Endometrial microvascular endothelial cells (primary cell): Measurements from ENCODE around the gene MICAL3. TPM values are rescaled to one million over a fixed set of nuclear protein-coding genes. Genes with fewer than 3 reads are reported as not detected.
"Not testable (repeated sequence)": the region's sequence is repeated elsewhere in the genome, so short reads cannot be mapped to it uniquely, and the experiment has no call there.

ENCODE experiments used
- in situ Hi-C: cut with HindIII; loops from 2 replicates; pipeline ENCODE4 v1.10.0; 2017; ENCODE audit warnings: low sequenced_read_pairs, low pct_unique_long_range_greater_than_20kb; ENCODE audit errors: inconsistent ontology term
- total RNA-seq: library from RNA; depleted of rRNA; stranded (reverse); fragments of >200 nt; gene quantifications from one replicate; pipeline ENCODE4 v1.2.3, GENCODE V29; 2015; ENCODE audit errors: inconsistent ontology term

Gene MICAL3
- total RNA-seq, 1 donor from 2014 or later = 20.0 TPM

DNA sequence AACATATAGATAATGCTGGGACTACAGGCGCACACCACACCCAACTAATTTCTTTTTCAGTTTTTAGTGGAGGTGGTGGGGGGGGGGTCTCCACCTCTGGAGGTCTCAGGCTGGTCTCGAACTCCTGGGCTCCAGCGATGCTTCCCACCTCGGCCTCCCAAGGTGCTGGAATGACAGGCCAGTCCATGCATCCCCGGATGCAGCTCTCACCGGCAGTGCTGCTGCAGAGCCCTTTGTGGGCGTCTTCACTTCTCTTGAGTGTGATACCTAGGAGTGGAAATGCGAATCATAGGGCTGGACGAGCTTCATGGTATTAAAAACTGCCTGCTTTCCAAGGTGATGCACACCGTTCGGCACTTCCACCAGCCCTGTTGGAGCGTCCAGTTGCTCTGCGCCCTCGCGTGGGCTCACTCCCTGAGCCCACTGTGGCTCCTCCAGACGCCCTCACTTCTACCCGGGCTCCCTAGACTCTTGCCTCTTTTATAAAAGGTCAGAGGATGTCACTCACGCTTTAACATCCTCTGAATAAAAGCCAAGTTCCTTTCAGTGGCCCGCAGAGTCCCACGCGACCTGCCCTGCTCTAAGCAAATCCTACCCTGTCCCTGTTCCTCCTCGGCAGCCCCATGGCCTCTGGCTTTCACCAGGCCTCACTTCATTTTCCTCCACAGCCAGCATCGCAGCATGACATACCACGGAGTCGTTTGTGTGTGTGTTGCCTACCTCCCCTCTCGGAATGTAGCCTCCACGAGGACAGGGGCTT, 249.3 kb downstream of the MICAL3 start:
- in situ Hi-C loops = no loop called here

DNA sequence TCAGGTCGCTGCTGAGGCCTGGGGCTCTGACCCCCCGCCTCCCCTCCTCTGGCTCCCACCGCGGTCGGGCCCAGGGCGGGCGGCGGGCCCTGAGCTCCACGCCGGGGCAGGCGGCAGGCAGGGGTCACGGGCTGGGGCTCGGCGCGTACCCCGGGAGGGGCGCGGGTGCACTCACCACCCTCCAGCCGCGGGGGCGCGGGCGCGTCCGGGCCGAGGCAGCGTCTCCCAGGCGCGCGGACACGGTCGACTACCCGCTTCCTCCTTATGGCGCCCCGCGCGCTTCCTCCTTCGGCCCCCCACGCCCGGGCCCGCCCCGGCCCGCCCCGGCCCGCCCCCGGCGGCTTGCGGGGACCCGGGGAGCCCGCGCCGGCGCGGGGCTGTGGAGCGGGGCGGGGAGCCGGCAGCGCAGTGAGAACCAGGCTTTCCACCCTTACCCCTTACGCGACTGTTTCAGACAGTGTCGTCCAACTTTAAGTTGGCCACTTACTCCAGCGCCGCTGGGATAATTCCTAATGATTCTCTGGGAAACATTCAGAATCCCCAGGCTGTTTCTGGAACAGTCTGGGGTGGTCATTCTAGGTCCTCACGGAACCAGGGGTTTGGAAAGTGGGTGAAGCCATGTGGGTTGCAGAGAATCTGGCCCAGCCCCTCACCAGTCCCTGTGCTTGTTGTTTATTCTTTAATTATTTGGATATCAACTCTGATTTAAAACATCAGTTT, 250.0 kb downstream of the MICAL3 start, which contains the start of gene BID:
TSS of gene BID (minus strand) at position 264 of the 720 bp plus-strand sequence. CDS start 24,353 bp downstream, outside the sequence.
- in situ Hi-C loops = no loop called here

DNA sequence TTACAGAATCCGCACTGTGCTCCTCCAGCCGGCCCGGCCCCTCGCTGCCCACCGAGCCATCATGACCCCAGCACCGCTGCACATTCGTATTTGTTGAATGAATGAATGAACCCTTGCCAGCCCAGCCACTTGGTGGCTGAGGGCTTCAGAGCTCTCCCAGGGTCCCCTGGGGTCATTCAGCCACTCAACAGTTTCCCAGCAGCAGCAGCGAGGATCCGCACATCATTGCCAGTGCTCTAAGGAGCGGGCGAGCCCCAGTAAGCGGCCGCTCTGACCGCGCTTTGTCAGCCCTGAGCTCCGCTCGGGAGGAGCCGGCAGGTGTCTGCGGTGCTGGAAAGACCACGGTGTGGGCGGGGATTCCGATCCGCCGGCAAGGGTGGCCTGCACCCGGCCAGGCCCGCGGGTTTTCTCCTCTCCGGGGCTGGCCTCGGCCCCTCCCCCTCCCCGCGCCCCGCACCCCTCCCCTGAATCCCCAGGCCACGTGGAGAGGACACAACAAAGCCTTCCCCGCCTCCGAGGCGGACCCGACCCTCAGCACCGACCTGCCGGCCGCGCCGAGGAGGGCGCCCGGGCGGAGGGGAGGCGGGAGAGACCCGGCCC, 250.7 kb downstream of the MICAL3 start:
- in situ Hi-C loops = no loop called here

DNA sequence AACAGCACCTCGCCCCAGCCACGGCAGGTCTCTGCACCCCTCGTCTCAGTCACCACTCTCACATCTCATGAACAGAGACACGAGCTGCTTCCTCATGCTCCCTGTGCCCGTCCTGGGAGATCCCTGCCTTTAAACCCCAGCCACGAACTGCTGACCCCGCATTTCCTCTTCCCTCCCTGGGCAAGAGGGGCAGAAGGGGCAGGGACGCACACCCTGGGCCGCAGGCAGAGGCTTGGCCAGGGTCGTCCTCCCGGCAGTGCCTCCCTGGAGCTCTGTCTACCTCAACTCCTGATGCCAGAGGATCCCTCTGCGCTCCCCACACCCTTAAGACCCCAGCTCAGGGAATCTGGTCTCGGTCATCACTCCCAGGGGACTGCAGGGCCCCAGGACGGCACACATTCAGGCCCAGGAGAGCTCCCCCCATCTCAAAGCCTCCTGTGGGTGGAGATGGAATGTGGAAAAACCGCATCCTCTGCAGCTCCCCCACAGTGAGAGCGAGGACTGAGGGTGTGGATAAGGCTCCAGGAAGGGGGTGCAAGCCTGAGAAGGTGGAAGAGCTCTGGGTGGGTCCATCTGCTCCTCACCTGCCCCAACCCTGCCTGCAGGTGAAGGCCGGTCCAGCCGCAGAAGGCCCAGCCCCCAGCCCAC, 251.3 kb downstream of the MICAL3 start:
- in situ Hi-C loops = no loop called here

DNA sequence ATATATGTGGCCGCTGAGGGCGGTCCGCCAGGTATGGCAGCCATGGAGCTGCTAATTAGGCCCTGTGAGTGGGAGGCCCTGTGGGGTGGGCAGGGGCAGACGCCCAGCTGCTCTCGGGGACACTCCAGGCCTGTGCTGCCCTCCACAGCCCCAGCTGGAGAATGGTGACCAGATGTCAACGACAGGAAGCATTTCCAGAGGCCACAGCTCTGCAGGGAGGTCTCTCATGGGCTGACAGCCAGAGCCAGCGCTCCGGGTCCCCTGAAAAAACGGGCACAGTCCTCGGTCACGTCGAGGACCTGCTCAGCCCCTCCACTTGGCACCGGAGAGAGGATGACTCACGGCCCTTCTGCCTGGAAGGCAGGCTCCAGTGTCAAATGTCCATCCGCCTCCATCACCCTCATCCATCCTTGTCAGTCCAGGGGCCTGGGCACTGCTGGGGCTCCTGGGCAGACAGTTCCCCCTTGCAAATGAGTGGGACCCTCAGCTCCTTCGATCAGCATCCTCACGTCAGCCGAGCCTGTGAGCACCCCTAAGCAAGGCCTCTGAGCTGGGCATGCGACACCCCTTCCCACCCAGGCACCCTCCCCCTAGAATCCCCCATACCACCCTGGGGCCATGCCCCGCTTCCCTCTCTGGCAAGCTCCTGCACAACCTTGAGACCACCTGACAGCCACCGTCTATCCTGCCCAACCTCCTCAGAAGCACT, 252.0 kb downstream of the MICAL3 start:
- in situ Hi-C loops = no loop called here

DNA sequence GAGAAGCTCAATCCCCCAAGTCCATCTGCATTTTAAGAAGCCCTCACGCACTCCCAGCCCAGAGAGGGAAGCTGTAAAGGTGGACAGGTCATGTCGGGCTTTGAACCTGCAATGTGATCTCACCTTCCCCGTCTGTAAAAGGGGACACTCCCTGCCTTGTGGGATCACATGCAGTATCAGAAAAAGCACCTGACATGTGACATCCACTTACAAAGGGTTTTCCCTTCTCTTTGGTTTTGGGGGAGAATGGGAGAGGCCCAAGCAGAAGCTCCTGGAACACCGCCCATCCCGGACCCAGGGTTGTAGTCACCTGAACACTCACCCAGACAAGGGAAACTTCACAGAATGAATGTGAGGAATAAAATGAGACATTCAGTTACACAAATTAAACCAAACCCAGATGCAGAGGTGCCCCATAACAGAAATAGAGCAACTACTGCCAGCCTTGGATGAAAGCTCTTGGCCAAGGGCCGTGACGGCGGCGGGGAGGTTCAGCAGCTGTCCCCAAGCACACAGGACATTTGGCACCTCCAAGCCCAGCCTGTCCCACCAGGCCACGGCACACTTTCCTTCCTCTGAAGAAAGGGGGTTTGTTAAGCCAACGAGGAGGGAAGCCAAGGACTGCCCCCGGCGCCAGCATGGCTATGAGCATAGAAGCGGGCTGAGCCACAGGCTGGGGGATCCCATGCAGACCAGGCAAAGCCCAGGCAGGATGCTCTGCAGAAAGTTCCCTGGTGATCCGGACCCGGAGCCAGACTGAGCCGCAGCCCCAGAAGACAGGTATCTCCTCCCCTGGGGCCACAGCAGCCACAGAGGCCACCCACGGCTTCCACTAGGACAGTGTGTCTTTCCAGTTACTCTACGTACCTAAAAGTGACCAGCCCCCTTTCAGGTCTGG, 253.9 kb downstream of the MICAL3 start:
- in situ Hi-C loops = no loop called here

DNA sequence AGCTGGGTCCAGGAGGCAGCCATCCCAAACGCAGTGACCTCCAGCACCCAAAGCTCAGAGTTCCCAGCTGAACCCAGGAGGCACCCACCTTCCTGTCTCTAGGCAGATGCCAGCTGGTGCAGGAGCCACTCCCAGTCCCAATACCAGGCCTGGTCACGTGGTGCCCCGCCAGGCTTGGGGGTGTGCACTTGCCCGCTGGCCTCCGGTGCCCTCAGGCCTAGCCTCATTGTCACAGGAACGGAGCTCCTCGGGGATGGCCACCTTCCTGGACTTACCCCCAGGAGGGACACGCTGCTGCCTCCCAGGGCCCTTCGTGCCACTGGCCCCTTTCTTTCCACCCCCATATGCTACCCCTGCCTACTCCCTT, 254.7 kb downstream of the MICAL3 start:
- in situ Hi-C loops = no loop called here

DNA sequence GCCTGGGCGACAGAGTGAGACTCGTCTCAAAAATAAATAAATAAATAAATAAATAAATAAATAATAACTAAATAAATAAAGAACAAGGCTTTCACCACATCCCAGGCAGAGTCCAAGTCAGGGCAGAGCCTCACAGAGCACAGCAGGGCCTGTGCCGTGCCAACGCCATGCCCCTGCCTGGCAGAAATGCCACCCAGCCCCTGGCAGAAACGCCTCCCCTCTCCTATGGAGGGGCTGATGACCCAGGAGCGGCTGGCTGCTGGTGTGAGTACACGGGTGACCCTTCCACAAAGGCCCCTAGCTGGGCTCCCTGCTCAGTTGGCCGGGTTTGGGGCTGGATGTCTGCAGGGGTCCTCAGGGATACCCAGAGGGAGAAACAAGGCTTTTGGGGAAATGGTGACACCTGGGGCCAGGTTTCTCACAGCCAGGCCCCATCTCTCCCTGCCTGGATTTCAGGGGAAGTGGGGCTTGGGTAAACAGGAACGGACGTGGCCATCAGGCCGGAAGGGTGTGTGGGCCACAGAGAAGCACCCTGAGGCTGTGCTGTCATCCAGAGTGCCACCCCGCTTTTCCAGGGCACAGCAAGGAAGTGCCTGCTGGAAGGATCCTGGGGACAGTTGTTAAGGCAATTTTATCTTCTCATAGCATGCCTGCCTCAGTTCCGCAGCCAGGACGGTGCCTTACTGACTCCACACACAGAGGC, 255.2 kb downstream of the MICAL3 start:
- in situ Hi-C loops = no loop called here

DNA sequence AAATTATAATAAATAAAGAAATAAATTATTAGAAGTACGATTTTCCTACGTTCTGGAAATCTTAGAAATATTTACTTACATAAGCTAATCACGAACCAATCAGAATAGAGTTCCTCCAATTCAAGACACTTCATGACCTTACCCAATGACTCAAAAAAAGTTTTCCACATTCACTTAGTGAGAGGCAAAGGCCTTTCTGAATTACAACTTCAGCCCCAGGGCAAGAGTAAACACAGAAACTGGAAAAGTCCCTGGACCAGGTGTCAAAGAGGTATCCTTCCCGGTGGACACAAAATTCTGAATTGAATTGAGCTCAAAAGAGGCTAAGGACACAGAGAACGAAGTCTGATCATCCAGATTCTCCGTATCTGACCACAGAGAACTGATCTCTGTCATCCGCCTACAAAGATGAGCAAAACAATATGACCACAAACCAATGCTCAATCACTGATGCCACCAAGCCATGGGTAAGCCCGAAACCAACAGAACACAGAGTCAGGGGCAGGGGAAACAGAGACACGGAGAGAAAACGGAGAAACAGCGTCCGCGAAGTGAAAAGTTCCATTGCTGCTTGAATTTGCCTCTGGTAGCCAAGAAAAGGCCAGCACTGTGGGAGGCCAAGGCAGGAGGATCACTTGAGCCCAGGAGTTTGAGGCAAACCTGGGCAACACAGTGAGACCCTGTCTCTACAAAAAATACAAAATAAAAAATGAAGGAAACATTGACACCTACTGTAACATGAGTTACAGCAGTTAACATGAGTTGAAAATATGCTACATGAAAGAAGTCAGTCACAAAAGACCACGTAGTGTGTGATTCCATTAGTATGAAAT, 256.9 kb downstream of the MICAL3 start:
- in situ Hi-C loops = no loop called here

DNA sequence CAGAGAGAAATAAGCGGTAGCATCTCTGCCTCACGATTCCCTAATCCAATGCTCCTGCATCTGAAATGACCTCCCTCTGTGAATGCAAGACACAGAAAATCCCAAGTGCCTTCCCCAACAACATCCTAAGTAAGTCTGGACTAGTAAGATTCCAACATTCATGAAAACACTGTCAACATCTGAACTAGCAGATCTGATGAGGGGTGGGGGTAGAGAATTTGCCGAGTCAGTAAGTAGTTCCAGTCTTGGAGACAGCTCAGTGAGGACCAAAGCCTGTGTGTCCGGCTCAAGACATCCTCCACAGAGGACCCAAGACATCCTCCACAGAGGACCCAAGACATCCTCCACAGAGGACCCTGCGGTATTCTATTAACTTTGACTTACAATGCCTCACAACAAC, 259.5 kb downstream of the MICAL3 start:
- in situ Hi-C loops = not testable (repeated sequence)

DNA sequence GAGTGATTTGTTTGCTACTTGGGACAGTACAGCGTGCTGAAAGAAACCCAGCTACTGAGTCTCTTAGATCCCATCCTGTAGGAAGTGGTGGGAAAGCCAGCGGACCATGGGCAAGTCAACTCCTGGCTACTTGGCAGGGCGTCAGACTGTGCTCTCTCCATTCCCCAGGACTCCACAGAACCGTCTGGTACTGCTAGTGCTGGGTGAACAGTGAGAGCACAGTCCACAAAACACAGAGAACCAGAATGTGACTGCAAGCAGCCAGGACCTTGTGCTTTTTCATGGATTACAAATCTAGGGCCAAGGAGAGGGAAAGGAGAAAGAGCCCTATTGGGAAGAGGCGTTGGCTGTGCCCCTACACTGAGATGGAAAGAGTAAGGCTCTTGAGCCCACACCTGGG, 260.3 kb downstream of the MICAL3 start:
- in situ Hi-C loops = no loop called here

DNA sequence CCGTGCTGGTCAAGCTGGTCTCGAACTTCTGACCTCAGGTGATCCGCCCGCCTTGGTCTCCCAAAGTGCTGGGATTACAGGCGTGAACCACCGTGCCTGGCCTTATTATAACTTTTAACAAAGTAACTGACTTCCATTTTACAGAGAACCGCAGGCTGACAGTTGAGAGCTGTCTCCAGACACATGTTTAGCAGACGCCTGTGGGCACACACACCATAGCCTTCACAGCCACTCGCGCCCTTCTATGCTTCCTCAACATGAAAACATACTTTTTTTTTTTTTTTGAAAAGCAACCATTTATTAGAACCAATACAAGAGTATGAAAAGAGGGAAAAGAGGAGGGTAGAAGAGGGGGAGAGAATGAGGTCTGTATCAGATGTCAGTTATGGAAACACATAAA, 260.9 kb downstream of the MICAL3 start:
- in situ Hi-C loops = not testable (repeated sequence)

DNA sequence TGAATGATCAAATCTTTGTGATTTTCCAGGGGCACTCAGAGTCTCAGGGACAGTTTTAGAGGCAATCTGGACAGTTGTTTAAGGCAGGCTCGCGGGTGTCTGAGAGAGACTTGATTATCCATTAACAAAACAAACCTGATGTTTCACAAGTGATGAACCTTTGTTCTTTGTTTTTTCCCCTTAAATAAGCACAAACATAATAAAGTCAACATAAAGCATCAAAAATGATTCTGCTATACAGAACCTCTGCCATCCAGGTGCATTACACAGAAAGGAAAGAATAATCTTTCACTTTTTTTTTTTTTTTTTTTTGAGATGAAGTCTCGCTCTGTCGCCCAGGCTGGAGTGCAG, 263.2 kb downstream of the MICAL3 start:
- in situ Hi-C loops = no loop called here

DNA sequence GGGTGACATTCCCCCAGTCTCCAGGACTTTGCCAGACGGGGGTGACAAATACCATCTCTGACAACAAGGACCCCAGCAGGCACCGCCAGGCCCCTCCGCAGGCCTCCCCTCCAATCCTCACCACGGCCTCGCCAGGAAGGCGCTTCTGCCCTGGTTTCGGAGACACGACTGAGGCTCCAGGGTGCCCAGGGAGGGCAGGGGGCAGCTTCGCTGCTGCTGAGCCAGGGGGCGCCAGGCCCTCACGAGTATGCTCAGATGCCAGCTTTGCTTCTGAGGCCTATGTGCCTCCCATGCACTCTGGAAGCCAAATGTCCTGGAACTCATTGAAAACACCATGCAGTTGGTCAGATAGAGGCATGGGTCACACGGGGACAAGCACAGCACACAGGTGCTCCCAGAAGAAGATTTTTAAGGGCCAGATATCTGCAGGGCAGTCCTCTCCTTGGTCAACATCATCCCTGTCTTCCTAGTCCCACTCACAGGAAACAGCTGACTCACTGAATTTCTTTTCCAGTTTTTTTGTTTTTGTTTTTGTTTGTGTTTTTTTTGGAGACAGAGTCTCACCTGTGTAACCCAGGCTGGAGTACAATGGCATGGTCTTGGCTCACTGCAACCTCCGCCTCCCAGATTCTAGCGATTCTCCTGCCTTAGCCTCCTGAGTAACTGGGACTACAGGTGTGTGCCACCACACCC, 270.0 kb downstream of the MICAL3 start:
- in situ Hi-C loops = no loop called here

DNA sequence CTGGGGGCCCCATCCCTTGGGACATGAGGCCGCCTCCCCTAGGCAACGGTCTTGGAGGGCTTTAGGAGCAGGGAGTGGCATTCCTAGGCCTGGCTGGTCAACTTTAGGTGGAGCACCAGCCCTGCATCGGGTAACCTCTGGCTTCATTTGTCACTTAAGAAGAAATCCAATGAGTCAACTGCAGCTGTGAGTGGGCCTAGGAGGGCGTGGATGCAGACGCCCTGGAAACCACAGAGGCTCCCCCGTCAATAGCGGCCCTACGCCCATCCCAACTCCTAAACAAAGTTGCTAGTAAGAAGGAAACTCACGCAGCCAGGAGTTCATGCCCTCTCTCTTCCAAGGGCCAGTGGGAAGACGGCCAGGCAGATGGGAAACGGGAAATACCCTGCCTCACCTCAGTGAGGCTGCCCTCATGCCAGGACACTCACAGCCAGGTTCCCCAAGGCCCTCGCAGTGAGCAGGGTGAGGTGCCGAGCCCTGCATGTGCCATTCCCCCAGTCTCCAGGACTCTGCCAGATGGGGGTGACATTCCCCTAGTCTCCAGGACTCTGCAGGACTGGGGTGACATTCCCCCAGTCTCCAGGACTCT, 270.9 kb downstream of the MICAL3 start:
- in situ Hi-C loops = no loop called here

DNA sequence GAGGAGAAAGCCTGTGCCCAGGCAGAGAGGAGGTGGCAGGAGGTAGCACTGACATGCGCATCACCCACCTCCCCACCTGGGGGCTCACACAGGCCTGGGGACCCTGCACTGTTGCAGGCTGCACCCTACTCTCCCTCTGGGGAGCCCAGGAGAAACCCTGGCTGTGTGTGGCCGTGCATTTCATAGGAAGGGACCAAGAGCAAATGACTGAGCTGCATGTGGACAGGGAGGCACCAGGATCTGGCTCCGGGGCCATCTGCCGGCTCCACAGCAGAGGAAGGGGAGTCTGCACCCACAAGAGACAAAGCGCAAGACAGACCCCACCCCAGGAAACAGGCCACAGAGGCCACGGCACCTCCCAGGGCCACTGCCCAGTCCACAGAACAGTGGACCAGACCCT, 272.8 kb downstream of the MICAL3 start:
- in situ Hi-C loops = no loop called here
